ENCODE data around the gene DAD1. TPM values are rescaled to one million over a fixed set of nuclear protein-coding genes. Genes with fewer than 3 reads are reported as not detected.

DAD1 gene
- total and polyA plus RNA-seq, 2 of the 8 experiments (the other 6 are each of a cell fraction or from before 2014, with no cell fraction given), result 131 to 440 TPM

DNA sequence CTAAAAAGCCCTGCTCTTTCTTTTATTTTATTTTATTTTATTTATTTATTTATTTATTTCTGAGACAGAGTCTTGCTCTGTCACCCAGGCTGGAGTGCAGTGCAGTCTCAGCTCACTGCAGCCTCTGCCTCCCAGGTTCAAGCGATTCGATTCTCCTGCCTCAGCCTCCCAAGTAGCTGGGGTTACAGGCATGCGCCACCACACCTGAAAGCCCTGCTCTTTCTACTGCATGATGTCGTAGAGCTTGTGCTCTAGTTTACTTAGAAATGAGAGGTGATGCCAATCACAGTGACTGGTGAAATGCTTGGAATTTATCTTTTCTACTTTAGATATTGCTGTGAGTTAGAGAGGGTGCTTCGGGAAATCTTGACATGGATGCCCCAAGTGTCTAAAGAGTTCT, 54.5 kb downstream of the DAD1 start:
- Histone ChIP-seq H3K4ac (replicated peaks; ENCODE audit: insufficient read length, low read depth, low read length) (no peak overlapping the region), H2BK12ac (ENCODE audit: low read depth, low read length) (no peak overlapping the region), H2BK15ac (ENCODE audit: low read length) (no peak overlapping the region), H3K9me3 (ENCODE audit: insufficient read depth in 2 of 2, low read depth in 1 of 2, low read length in 1 of 2) (no peaks in the 10 kb centered on the region; a peak in 1 of 4 replicates), H3K23ac (ENCODE audit: insufficient read length) (no peak overlapping the region), H3K36me3 (ENCODE audit: control insufficient read depth in 2 of 4, insufficient read depth in 4 of 4, low read length in 3 of 4) (no peaks in the 10 kb centered on the region), H3K9ac (replicated peaks in 1 of 4; ENCODE audit: extremely low read depth in 1 of 4, low read depth in 3 of 4, low read length in 3 of 4) (no peak overlapping the region), H3K4me3 (ENCODE audit: extremely low read depth in 1 of 4, insufficient read depth in 2 of 4, low read depth in 3 of 4, low read length in 4 of 4) (no peak overlapping the region), H2BK20ac (ENCODE audit: low read length) (no peak overlapping the region), H3K18ac (ENCODE audit: extremely low read depth, low read length) (no peak overlapping the region), H3K79me1 (ENCODE audit: low read depth, low read length) (no peaks in the 10 kb centered on the region), H3K4me2 (ENCODE audit: insufficient read depth in 1 of 2, low read depth in 2 of 2, low read length in 2 of 2) (no peak overlapping the region), H4K91ac (replicated peaks; ENCODE audit: insufficient read length, low read length) (no peak overlapping the region), H3K56ac (replicated peaks; ENCODE audit: insufficient read length, low read depth, low read length) (no peak overlapping the region), H2BK5ac (ENCODE audit: low read depth, low read length) (no peak overlapping the region), H3K4me1 (replicated peaks in 1 of 4; ENCODE audit: control insufficient read depth in 3 of 4, insufficient read depth in 4 of 4, low read length in 3 of 4) (no peaks in the 10 kb centered on the region), H3K79me2 (ENCODE audit: control insufficient read depth in 1 of 2, insufficient read depth in 2 of 2, low read length in 2 of 2) (no peaks in the 10 kb centered on the region), H2AK5ac (ENCODE audit: low read depth, low read length) (no peak overlapping the region), H2AFZ (ENCODE audit: low read length) (no peak overlapping the region), H3K27me3 (replicated peaks in 1 of 4; ENCODE audit: control insufficient read depth in 3 of 4, extremely low read depth in 1 of 4, insufficient read depth in 3 of 4, low read length in 3 of 4) (no peaks in the 10 kb centered on the region), H4K5ac (ENCODE audit: insufficient read length, low read depth, low read length) (no peak overlapping the region), H3K27ac (ENCODE audit: low read depth, low read length) (no peak overlapping the region), H2BK120ac (replicated peaks; ENCODE audit: low read depth, low read length) (no peak overlapping the region), H3K14ac (ENCODE audit: insufficient read length) (no peak overlapping the region), H3K23me2 (ENCODE audit: low read depth, low read length) (no peaks in the 10 kb centered on the region), H4K20me1 (replicated peaks in 1 of 2; ENCODE audit: control insufficient read depth in 1 of 2, insufficient read depth in 2 of 2, low read length in 2 of 2) (no peaks in the 10 kb centered on the region), H4K8ac (ENCODE audit: extremely low read depth, insufficient read depth, low read length) (no peak overlapping the region)
- POLR2A ChIA-PET (ENCODE audit: partially characterized antibody), result no interaction called here
- DNase-seq (ENCODE audit: low read depth in 1 of 2, low spot score in 2 of 2) (no peak), FAIRE-seq (no peak)
- 97% methylated on average over 5 of the region's 5 CpGs; no CpG with 5 or more reads in 1 of the 2 experiments for WGBS, 2 experiments (ENCODE audit: extremely low coverage in 1 of 2, insufficient coverage in 1 of 2, insufficient read length in 1 of 2, insufficient replicate concordance in 2 of 2, low coverage in 1 of 2, low lambda C conversion rate in 2 of 2, missing lambda C conversion rate in 1 of 2)
- CTCF ChIA-PET (ENCODE audit: partially characterized antibody), result interaction anchor here (0.6 to 1.3 kb wide), 2 partner anchors 15 to 215 kb away, joined by 3 to 4 read pairs; no protein-coding TSS in a partner anchor
- no peak for TF ChIP-seq SUZ12 (IDR thresholded peaks at IDR 0.05; ENCODE audit: low read length)
